ENCODE results near the gene RAP1GAP. TPM values are rescaled to one million over a fixed set of nuclear protein-coding genes. Genes with fewer than 3 reads are reported as not detected.

Gene RAP1GAP
- total RNA-seq, 1 experiment from 2014 or later = 30.2 TPM

- intact Hi-C loops (cut with micrococcal nuclease; ENCODE audit: unreplicated experiment) = loop anchor here (5.0 kb wide), 1 partner anchor 72 kb away; no protein-coding TSS in a partner anchor
- no peaks in the 10 kb centered on the region for H3K27me3 ChIP-seq (ENCODE audit: insufficient read depth, low read depth)
- H3K4me2 ChIP-seq = no peak overlapping the region
- H3K4me3 ChIP-seq = no peak overlapping the region
- ChIA-PET CTCF (no interaction called here), POLR2A (ENCODE audit: unreplicated experiment) (no interaction called here)
- TF ChIP-seq, protein P1, sequence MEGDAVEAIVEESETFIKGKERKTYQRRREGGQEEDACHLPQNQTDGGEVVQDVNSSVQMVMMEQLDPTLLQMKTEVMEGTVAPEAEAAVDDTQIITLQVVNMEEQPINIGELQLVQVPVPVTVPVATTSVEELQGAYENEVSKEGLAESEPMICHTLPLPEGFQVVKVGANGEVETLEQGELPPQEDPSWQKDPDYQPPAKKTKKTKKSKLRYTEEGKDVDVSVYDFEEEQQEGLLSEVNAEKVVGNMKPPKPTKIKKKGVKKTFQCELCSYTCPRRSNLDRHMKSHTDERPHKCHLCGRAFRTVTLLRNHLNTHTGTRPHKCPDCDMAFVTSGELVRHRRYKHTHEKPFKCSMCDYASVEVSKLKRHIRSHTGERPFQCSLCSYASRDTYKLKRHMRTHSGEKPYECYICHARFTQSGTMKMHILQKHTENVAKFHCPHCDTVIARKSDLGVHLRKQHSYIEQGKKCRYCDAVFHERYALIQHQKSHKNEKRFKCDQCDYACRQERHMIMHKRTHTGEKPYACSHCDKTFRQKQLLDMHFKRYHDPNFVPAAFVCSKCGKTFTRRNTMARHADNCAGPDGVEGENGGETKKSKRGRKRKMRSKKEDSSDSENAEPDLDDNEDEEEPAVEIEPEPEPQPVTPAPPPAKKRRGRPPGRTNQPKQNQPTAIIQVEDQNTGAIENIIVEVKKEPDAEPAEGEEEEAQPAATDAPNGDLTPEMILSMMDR (conservative IDR thresholded peaks at IDR 0.05) = no peak
- no peak for TF ChIP-seq EZH2 (IDR thresholded peaks at IDR 0.05; ENCODE audit: low read depth)
- H3K27ac ChIP-seq = no peak overlapping the region
- peaks cover 4% of the 10 kb centered on the region; the same call in 1 of the 2 replicates for H3F3A ChIP-seq (ENCODE audit: insufficient read depth, low read depth)
- no peaks in the 10 kb centered on the region for H3K36me3 ChIP-seq (ENCODE audit: low read depth)
- no peaks in the 10 kb centered on the region for H3K9me2 ChIP-seq (ENCODE audit: insufficient read depth)
- no peak overlapping the region for H2AFZ ChIP-seq
- H3K9me3 ChIP-seq (ENCODE audit: insufficient read depth, low read depth) = no peaks in the 10 kb centered on the region
- no peaks in the 10 kb centered on the region for H3K79me2 ChIP-seq (ENCODE audit: low read depth)
- no TSS peak for BruUV-seq (replicated peaks)
- DNase-seq = no peak
- peaks cover 11% of the 10 kb centered on the region; the same call in 1 of the 2 replicates for H3K4me1 ChIP-seq (replicated peaks; ENCODE audit: insufficient read depth)
- H4K20me1 ChIP-seq (ENCODE audit: insufficient read depth) = no peaks in the 10 kb centered on the region
Measured at GRCh38 chr1:21585037-21585436, 84.1 kb downstream of the RAP1GAP start.

DNA sequence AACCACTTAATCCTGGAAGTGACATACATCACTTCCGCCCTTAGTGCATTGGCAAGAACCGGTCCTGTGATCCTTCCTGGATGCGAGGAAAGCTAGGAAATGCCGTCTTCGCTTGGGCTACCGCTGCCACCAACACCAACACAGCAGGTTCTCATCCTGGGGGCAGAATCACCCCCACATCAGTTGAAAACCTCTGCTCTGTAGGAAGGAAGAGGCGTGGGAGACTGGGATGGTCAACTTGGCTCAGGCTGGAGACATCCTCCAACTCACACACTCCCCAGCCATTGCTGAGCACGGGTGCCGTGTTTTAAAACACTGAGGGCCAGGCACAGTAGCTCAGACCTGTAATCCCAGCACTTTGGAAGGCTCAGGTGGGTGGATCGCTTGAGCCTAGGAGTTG lies 85.1 kb downstream of the RAP1GAP start:
- Histone ChIP-seq H3K4me2 (no peak overlapping the region), H3K27ac (no peak overlapping the region), H3K4me1 (replicated peaks; ENCODE audit: insufficient read depth) (peaks cover 11% of the 10 kb centered on the region; the same call in 1 of the 2 replicates), H2AFZ (no peak overlapping the region), H3F3A (ENCODE audit: insufficient read depth, low read depth) (peaks cover 4% of the 10 kb centered on the region; the same call in 1 of the 2 replicates), H3K9me2 (ENCODE audit: insufficient read depth) (no peaks in the 10 kb centered on the region), H3K36me3 (ENCODE audit: low read depth) (no peaks in the 10 kb centered on the region), H3K9me3 (ENCODE audit: insufficient read depth, low read depth) (no peaks in the 10 kb centered on the region), H3K27me3 (ENCODE audit: insufficient read depth, low read depth) (no peaks in the 10 kb centered on the region), H3K79me2 (ENCODE audit: low read depth) (no peaks in the 10 kb centered on the region), H4K20me1 (ENCODE audit: insufficient read depth) (no peaks in the 10 kb centered on the region), H3K4me3 (no peak overlapping the region)
- intact Hi-C loops (cut with micrococcal nuclease; ENCODE audit: unreplicated experiment) = no loop called here
- CTCF ChIA-PET = no interaction called here
- DNase-seq = no peak
- POLR2A ChIA-PET (ENCODE audit: unreplicated experiment) = no interaction called here
- BruUV-seq (replicated peaks) = no TSS peak
- no peak for TF ChIP-seq EZH2 (IDR thresholded peaks at IDR 0.05; ENCODE audit: low read depth)
- TF ChIP-seq, protein P1 (conservative IDR thresholded peaks at IDR 0.05) = no peak

GRCh38 chr1:21579791-21580190 lies 89.4 kb downstream of the RAP1GAP start:
- Histone ChIP-seq H2AFZ (no peak overlapping the region), H3F3A (ENCODE audit: insufficient read depth, low read depth) (no peaks in the 10 kb centered on the region), H3K36me3 (ENCODE audit: low read depth) (no peaks in the 10 kb centered on the region), H3K4me3 (no peak overlapping the region), H3K27ac (no peak overlapping the region), H3K9me2 (ENCODE audit: insufficient read depth) (no peaks in the 10 kb centered on the region), H3K4me1 (replicated peaks; ENCODE audit: insufficient read depth) (no peaks in the 10 kb centered on the region), H4K20me1 (ENCODE audit: insufficient read depth) (no peaks in the 10 kb centered on the region), H3K4me2 (no peak overlapping the region), H3K27me3 (ENCODE audit: insufficient read depth, low read depth) (no peaks in the 10 kb centered on the region), H3K9me3 (ENCODE audit: insufficient read depth, low read depth) (no peaks in the 10 kb centered on the region), H3K79me2 (ENCODE audit: low read depth) (no peaks in the 10 kb centered on the region)
- ChIA-PET CTCF (interaction anchor here (0.6 kb wide), 1 partner anchor 131 kb away, joined by 4 read pairs; no protein-coding TSS in a partner anchor), POLR2A (ENCODE audit: unreplicated experiment) (no interaction called here)
- TF ChIP-seq EZH2 (IDR thresholded peaks at IDR 0.05; ENCODE audit: low read depth) = no peak
- TF ChIP-seq, protein P1 (conservative IDR thresholded peaks at IDR 0.05) = no peak
- no TSS peak for BruUV-seq (replicated peaks)
- no peak for DNase-seq
- intact Hi-C loops (cut with micrococcal nuclease; ENCODE audit: unreplicated experiment) = no loop called here

Measured in PC-9 (cell line).